PC-3 (cell line): ENCODE measurements around the gene IPCEF1. TPM values are rescaled to one million over a fixed set of nuclear protein-coding genes. Genes with fewer than 3 reads are reported as not detected.
"Not testable (repeated sequence)": the region's sequence is repeated elsewhere in the genome, so short reads cannot be mapped to it uniquely, and the experiment has no call there.

Experiments
- ATAC-seq: fragments of 200-7000 bp; cut with Tn5 transposase; 2 replicates; pipeline ENCODE4 v1.9.1; 2020; ENCODE audit warnings: mild to moderate bottlenecking, moderate library complexity
- BruUV-seq: library from RNA; stranded (reverse); fragments of 400-500 nt; replicated peaks from 2 replicates; lab custom pipeline; 2021; lab: Mats Ljungman, UMichigan
- CTCF ChIA-PET: fragments of 300-600 bp; sonication (Branson Sonifier 250); formaldehyde crosslinking; loops from one replicate; lab custom pipeline; 2022; ENCODE audit warnings: antibody characterized with exemption; lab: Charles Lee
- POLR2A ChIA-PET: fragments of 300-600 bp; sonication (Branson Sonifier 250); formaldehyde crosslinking; loops from one replicate; lab custom pipeline; 2022; ENCODE audit warnings: antibody characterized with exemption; ENCODE audit not compliant: unreplicated experiment; lab: Charles Lee
- DNase-seq: peaks from one replicate; pipeline ENCODE4 v3.0.0-alpha.2; 2015
- H2AFZ ChIP-seq: fragments of 300-600 bp; sonication (generic); 2 replicates; pipeline ENCODE4 v1.6.0; 2016; ENCODE audit warnings: antibody characterized with exemption, low read length
- H3F3A ChIP-seq: fragments of 300-600 bp; sonication (generic); one replicate; pipeline ENCODE4 v1.6.0; 2017; ENCODE audit warnings: antibody characterized with exemption, low read length, control low read depth, mild to moderate bottlenecking; ENCODE audit not compliant: unreplicated experiment
- H3K27ac ChIP-seq: fragments of 300-600 bp; sonication (generic); 2 replicates; pipeline ENCODE4 v1.5.1; 2016; ENCODE audit warnings: mild to moderate bottlenecking, low read length
- H3K27me3 ChIP-seq: fragments of 300-600 bp; sonication (generic); 2 replicates; pipeline ENCODE4 v1.6.1; 2016; ENCODE audit warnings: low read length, mixed read lengths
- H3K36me3 ChIP-seq: fragments of 300-600 bp; sonication (generic); 2 replicates; pipeline ENCODE4 v1.6.1; 2016; ENCODE audit warnings: low read depth, mixed run types, low read length, mixed read lengths
- H3K4me1 ChIP-seq: fragments of 300-600 bp; sonication (generic); 2 replicates; pipeline ENCODE4 v1.5.1; 2016; ENCODE audit warnings: low read length; ENCODE audit not compliant: insufficient read depth
- H3K4me2 ChIP-seq: fragments of 300-600 bp; sonication (generic); 2 replicates; pipeline ENCODE4 v1.6.0; 2016; ENCODE audit warnings: low read length
- H3K4me3 ChIP-seq: fragments of 300-600 bp; sonication (generic); 2 replicates; pipeline ENCODE4 v1.5.1; 2016; ENCODE audit warnings: mild to moderate bottlenecking, low read length, mixed read lengths
- H3K79me2 ChIP-seq: fragments of 300-600 bp; sonication (generic); 2 replicates; pipeline ENCODE4 v1.6.1; 2017; ENCODE audit warnings: low read length, mixed read lengths
- H3K9ac ChIP-seq: fragments of 300-600 bp; sonication (generic); 2 replicates; pipeline ENCODE4 v1.6.0; 2016; ENCODE audit warnings: mild to moderate bottlenecking, low read length
- H3K9me2 ChIP-seq: fragments of 300-600 bp; sonication (generic); replicated peaks from 2 replicates; pipeline ENCODE4 v1.6.1; 2016; ENCODE audit warnings: mixed run types, low read length, mixed read lengths
- H3K9me3 ChIP-seq: fragments of 300-600 bp; sonication (generic); 2 replicates; pipeline ENCODE4 v1.6.1; 2016; ENCODE audit warnings: low read length, mixed read lengths
- H4K20me1 ChIP-seq: fragments of 300-600 bp; sonication (generic); 2 replicates; pipeline ENCODE4 v1.6.1; 2016; ENCODE audit warnings: low read length, mixed read lengths
- EZH2 ChIP-seq: fragments of 300-600 bp; sonication (generic); IDR thresholded peaks from one replicate; pipeline ENCODE4 v1.6.1; 2017; ENCODE audit warnings: antibody characterized with exemption, mild to moderate bottlenecking, low read length; ENCODE audit not compliant: unreplicated experiment
- EZH2phosphoT487 ChIP-seq: fragments of 300-600 bp; sonication (generic); IDR thresholded peaks from 2 replicates; pipeline ENCODE4 v1.6.1; 2018; ENCODE audit warnings: mild to moderate bottlenecking, antibody characterized with exemption, low read length, borderline replicate concordance
- intact Hi-C: fragments of 100-400 bp; cut with micrococcal nuclease; formaldehyde crosslinking; loops from 2 replicates; pipeline ENCODE4 v1.9.0; 2023
- total RNA-seq: library from RNA; depleted of rRNA; stranded (reverse); fragments of >200 nt; gene quantifications from 2 replicates; pipeline ENCODE4 v1.2.3, GENCODE V29; 2014
- TF ChIP-seq, protein P1 (sequence below): fragments of 300-600 bp; sonication (generic); conservative IDR thresholded peaks from 2 replicates; pipeline ENCODE4 v1.5.1; 2017; ENCODE audit warnings: antibody characterized with exemption, low read depth, mild to moderate bottlenecking, low read length

Gene IPCEF1
- total RNA-seq, 1 experiment from 2014 or later: 0.29 TPM

DNA sequence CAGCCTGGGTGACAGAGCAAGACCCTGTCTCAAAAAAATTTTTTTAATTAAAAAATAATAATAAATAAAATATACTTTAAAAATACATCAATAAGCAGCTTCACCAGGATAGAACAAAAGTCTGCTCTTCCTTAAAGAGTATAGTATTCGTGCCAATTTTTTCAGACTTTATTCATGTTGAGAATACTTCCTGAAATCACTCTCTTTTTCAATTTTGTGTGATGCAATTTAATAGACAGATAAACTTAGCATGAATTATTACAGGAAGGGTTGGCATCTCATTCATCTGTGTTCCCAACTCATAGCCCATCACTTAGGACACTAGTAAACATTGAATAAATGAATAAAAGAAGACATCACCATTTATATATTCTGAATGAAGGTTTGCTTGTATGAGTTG lies 52.4 kb downstream of the IPCEF1 start:
- BruUV-seq: no TSS peak

GRCh38 chr6:154303642-154304041 lies 53.0 kb downstream of the IPCEF1 start:
- H3K27ac ChIP-seq, CTCF ChIA-PET, H3K4me3 ChIP-seq, H3F3A ChIP-seq, H2AFZ ChIP-seq, H3K9me2 ChIP-seq, BruUV-seq, H4K20me1 ChIP-seq, H3K27me3 ChIP-seq, POLR2A ChIA-PET, H3K9me3 ChIP-seq, H3K9ac ChIP-seq, H3K36me3 ChIP-seq, H3K79me2 ChIP-seq: not testable (repeated sequence)
- intact Hi-C loops: loop anchor here (2.0 kb wide), 1 partner anchor 13 kb away; no protein-coding TSS in a partner anchor
- peak; percentile 51 for DNase-seq
- H3K4me2 ChIP-seq: 0 out of 2 replicates have a peak overlapping the region, but pooled peaks have one; percentile 34
- peaks cover 46% of the 10 kb centered on the region for H3K4me1 ChIP-seq
- peak; percentile 71 for ATAC-seq

More for the DNA sequence above, 52.4 kb downstream of the IPCEF1 start:
- H3K27ac ChIP-seq: no peak overlapping the region
- peaks cover 41% of the 10 kb centered on the region for H3K4me1 ChIP-seq
- intact Hi-C loops: no loop called here
- no peak overlapping the region for H3K9ac ChIP-seq
- no peak for DNase-seq
- no peaks in the 10 kb centered on the region for H3K36me3 ChIP-seq
- TF ChIP-seq, protein P1, sequence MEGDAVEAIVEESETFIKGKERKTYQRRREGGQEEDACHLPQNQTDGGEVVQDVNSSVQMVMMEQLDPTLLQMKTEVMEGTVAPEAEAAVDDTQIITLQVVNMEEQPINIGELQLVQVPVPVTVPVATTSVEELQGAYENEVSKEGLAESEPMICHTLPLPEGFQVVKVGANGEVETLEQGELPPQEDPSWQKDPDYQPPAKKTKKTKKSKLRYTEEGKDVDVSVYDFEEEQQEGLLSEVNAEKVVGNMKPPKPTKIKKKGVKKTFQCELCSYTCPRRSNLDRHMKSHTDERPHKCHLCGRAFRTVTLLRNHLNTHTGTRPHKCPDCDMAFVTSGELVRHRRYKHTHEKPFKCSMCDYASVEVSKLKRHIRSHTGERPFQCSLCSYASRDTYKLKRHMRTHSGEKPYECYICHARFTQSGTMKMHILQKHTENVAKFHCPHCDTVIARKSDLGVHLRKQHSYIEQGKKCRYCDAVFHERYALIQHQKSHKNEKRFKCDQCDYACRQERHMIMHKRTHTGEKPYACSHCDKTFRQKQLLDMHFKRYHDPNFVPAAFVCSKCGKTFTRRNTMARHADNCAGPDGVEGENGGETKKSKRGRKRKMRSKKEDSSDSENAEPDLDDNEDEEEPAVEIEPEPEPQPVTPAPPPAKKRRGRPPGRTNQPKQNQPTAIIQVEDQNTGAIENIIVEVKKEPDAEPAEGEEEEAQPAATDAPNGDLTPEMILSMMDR: no peak
- TF ChIP-seq EZH2: no peak
- no peak for TF ChIP-seq EZH2phosphoT487
- peaks cover 3% of the 10 kb centered on the region for H3F3A ChIP-seq
- H3K4me2 ChIP-seq: no peak overlapping the region
- H3K27me3 ChIP-seq: no peaks in the 10 kb centered on the region
- ChIA-PET POLR2A (no interaction called here), CTCF (no interaction called here)
- H3K79me2 ChIP-seq: no peaks in the 10 kb centered on the region
- no peak overlapping the region for H2AFZ ChIP-seq
- no peak overlapping the region for H3K4me3 ChIP-seq
- no peaks in the 10 kb centered on the region for H4K20me1 ChIP-seq
- ATAC-seq: no peak
- H3K9me3 ChIP-seq: no peaks in the 10 kb centered on the region
- no peaks in the 10 kb centered on the region for H3K9me2 ChIP-seq

GRCh38 chr6:154301839-154302752 lies 54.5 kb downstream of the IPCEF1 start:
- ChIA-PET POLR2A (no interaction called here), CTCF (no interaction called here)
- Histone ChIP-seq H3K36me3 (no peaks in the 10 kb centered on the region), H3K4me1 (peaks cover 57% of the 10 kb centered on the region), H3K9me3 (no peaks in the 10 kb centered on the region), H3K4me3 (no peak overlapping the region), H3K4me2 (peak overlapping the region; percentile 65), H3F3A (peaks cover 3% of the 10 kb centered on the region), H4K20me1 (no peaks in the 10 kb centered on the region), H3K9me2 (no peaks in the 10 kb centered on the region), H3K9ac (no peak overlapping the region), H3K27me3 (no peaks in the 10 kb centered on the region), H2AFZ (no peak overlapping the region), H3K27ac (peak overlapping the region; percentile 65), H3K79me2 (no peaks in the 10 kb centered on the region)
- TF ChIP-seq EZH2phosphoT487 (no peak), EZH2 (no peak)
- TF ChIP-seq, protein P1: no peak
- ATAC-seq: peak; percentile 53
- no TSS peak for BruUV-seq
- DNase-seq: peak; percentile 79
- intact Hi-C loops: loop anchor here (2.0 kb wide), 1 partner anchor 15 kb away; no protein-coding TSS in a partner anchor
